CD4-positive, alpha-beta memory T cell (primary cell): ENCODE measurements around the gene LTBP4. TPM values are rescaled to one million over a fixed set of nuclear protein-coding genes. Genes with fewer than 3 reads are reported as not detected.

Source experiments
- CTCF ChIA-PET: fragments of 350-600 bp; sonication (Branson Sonifier 250); formaldehyde crosslinking; loops from one replicate; lab custom pipeline; 2021; ENCODE audit warnings: inconsistent platforms; ENCODE audit not compliant: partially characterized antibody; lab: Charles Lee
- POLR2A ChIA-PET: fragments of 350-600 bp; sonication (Branson Sonifier 250); formaldehyde crosslinking; loops from one replicate; lab custom pipeline; 2021; ENCODE audit not compliant: partially characterized antibody; lab: Charles Lee
- DNase-seq, 5 donors: peaks; one replicate each; pipeline versions ENCODE4 v3.0.0 to v3.0.0-alpha.2; 2020 to 2022; ENCODE audit warnings: mixed read lengths in 1 of 5
- H3K27ac ChIP-seq: one replicate; pipeline ENCODE4 v1.7.0; 2013; ENCODE audit warnings: low read depth, low read length
- H3K27me3 ChIP-seq: 2 replicates; pipeline ENCODE4 v1.7.0; 2013; ENCODE audit warnings: mild to moderate bottlenecking, low read length, moderate library complexity; ENCODE audit not compliant: insufficient read depth
- H3K36me3 ChIP-seq: 2 replicates; pipeline ENCODE4 v1.7.0; 2013; ENCODE audit warnings: mild to moderate bottlenecking, low read length, moderate library complexity; ENCODE audit not compliant: insufficient read depth
- H3K4me1 ChIP-seq: 2 replicates; pipeline ENCODE4 v1.7.0; 2013; ENCODE audit warnings: mild to moderate bottlenecking, low read length, moderate library complexity; ENCODE audit not compliant: insufficient read depth
- H3K4me3 ChIP-seq, 2 donors: one replicate each; pipeline ENCODE4 v1.7.0; 2013; ENCODE audit warnings: low read length in 2 of 2, mild to moderate bottlenecking in 1 of 2
- H3K9me3 ChIP-seq, 2 donors: one replicate each; pipeline ENCODE4 v1.7.0; 2013; ENCODE audit warnings: low read length in 2 of 2, control low read depth in 1 of 2; ENCODE audit not compliant: control insufficient read depth in 1 of 2
- H3K27ac Mint-ChIP-seq, 7 donors: one replicate each; pipeline ENCODE4 v1.8.0; 2020 to 2021; ENCODE audit warnings: mixed read lengths in 7 of 7, mild to moderate bottlenecking in 6 of 7, inconsistent platforms in 3 of 7, moderate library complexity in 3 of 7
- H3K27me3 Mint-ChIP-seq, 2 donors: one replicate each; pipeline ENCODE4 v1.8.0; 2020 to 2021; ENCODE audit warnings: mixed read lengths in 2 of 2
- H3K36me3 Mint-ChIP-seq, 2 donors: one replicate each; pipeline ENCODE4 v1.8.0; 2020 to 2021; ENCODE audit warnings: mixed read lengths in 2 of 2, inconsistent platforms in 1 of 2, mild to moderate bottlenecking in 1 of 2
- H3K4me1 Mint-ChIP-seq, 4 donors: one replicate each; pipeline ENCODE4 v1.8.0; 2020 to 2021; ENCODE audit warnings: mixed read lengths in 4 of 4, mild to moderate bottlenecking in 1 of 4
- H3K4me3 Mint-ChIP-seq, 8 donors: one replicate each; pipeline ENCODE4 v1.8.0; 2020 to 2021; ENCODE audit warnings: mixed read lengths in 8 of 8, mild to moderate bottlenecking in 7 of 8, moderate library complexity in 6 of 8, inconsistent platforms in 3 of 8
- H3K9me3 Mint-ChIP-seq, 8 donors: one replicate each; pipeline ENCODE4 v1.8.0; 2020 to 2021; ENCODE audit warnings: mixed read lengths in 8 of 8, mild to moderate bottlenecking in 5 of 8, inconsistent platforms in 3 of 8, moderate library complexity in 1 of 8
- intact Hi-C: fragments of 100-400 bp; cut with micrococcal nuclease; formaldehyde crosslinking; loops from one replicate; pipeline ENCODE4 v1.15.1; 2023
- polyA plus RNA-seq, 2 donors: library from polyadenylated mRNA; unstranded; fragments of 300-500 nt; fragmentation: Illumina TruSeq; gene quantifications; one replicate each; pipeline ENCODE4 v1.2.3, GENCODE V29; 2021
- total RNA-seq, 2 experiments: library from RNA; stranded (reverse); gene quantifications; one replicate each; pipeline ENCODE4 v1.2.3, GENCODE V29; 2021

LTBP4 gene
- total and polyA plus RNA-seq, 4 experiments from 2014 or later = 26.0 to 158 (median 103) TPM

GRCh38 chr19:40632311-40633036, 31.3 kb downstream of the LTBP4 start:
- Histone ChIP-seq H3K36me3 (no peaks in the 10 kb centered on the region), H3K27me3 (no peaks in the 10 kb centered on the region), H3K4me1 (peaks cover 6% of the 10 kb centered on the region), H3K4me3 (no peak overlapping the region), H3K27ac (no peak overlapping the region), H3K9me3 (no peaks in the 10 kb centered on the region)
- no peak for DNase-seq
- Mint-ChIP-seq H3K27ac (peak overlapping the region in 2 of 7 donors; percentile 19 to 29), H3K36me3 (peaks cover 4 to 6% of the 10 kb centered on the region in 2 donors), H3K27me3 (peaks cover 0 to 2% of the 10 kb centered on the region in 2 donors), H3K9me3 (no peaks in the 10 kb centered on the region), H3K4me1 (peaks cover 4 to 14% (median 7%) of the 10 kb centered on the region in 4 donors), H3K4me3 (no peak overlapping the region)
- intact Hi-C loops = no loop called here
- CTCF ChIA-PET = interaction anchor here (2.9 to 5.0 kb wide), 7 partner anchors 13 to 90 kb away, joined by 9 to 106 read pairs (median 40); partner anchors contain the start of gene LTBP4
- POLR2A ChIA-PET = no interaction called here

DNA sequence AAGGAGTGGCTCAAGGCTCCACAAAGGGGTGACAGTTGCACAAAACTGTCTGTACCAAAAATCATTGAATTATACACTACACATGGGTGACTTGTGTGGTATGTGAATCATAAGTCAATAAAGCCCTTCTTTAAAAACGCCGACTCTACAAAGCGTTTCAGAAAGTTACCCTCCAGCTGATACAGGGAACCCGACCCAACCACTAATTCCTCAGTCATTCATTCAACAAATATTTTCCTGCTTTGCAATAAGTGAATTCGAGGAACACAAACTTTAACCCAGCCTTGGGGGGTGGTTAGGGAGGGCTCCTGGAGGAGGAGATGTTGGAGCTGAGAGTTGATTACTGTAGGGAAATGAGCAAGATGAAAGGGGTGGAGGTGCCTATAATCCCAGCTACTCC, 32.0 kb downstream of the LTBP4 start:
- H3K27ac Mint-ChIP-seq = no peak overlapping the region
- intact Hi-C loops = no loop called here
- POLR2A ChIA-PET = interaction anchor here (2.6 kb wide), 1 partner anchor 23 kb away, joined by 17 read pairs; no protein-coding TSS in a partner anchor
- no peak overlapping the region for H3K4me3 ChIP-seq
- CTCF ChIA-PET = interaction anchor here (0.7 to 5.0 kb wide), 11 partner anchors 14 to 492 kb away, joined by 3 to 106 read pairs (median 25); partner anchors contain the start of gene LTBP4
- H3K9me3 ChIP-seq = no peaks in the 10 kb centered on the region
- H3K36me3 Mint-ChIP-seq = peaks cover 4 to 6% of the 10 kb centered on the region in 2 donors
- H3K4me1 Mint-ChIP-seq = peaks cover 4 to 14% (median 7%) of the 10 kb centered on the region in 4 donors
- no peak overlapping the region for H3K4me3 Mint-ChIP-seq
- H3K27ac ChIP-seq = no peak overlapping the region
- H3K27me3 Mint-ChIP-seq = peaks cover 0 to 2% of the 10 kb centered on the region in 2 donors
- no peaks in the 10 kb centered on the region for H3K27me3 ChIP-seq
- H3K36me3 ChIP-seq = no peaks in the 10 kb centered on the region
- no peaks in the 10 kb centered on the region for H3K9me3 Mint-ChIP-seq
- H3K4me1 ChIP-seq = peaks cover 6% of the 10 kb centered on the region
- no peak for DNase-seq

DNA sequence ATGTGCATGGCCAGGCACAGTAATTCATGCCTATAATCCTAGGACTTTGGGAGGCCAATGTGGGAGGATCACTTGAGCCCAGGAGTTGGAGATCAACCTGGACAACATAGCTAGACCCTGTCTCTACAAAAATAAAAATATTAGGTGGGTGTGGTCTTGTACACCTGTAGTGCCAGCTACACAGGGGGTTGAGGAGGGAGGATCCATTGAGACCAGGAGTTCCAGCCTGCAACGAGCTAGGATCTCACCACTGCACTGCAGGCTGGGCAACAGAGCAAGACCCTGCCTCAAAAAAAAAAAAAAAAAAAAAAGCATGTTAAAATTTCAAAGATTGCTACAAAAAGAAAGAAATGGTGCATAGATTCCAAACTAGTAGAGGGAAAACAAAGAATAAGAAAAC, 37.2 kb downstream of the LTBP4 start:
- Histone ChIP-seq H3K27ac (no peak overlapping the region), H3K27me3 (no peaks in the 10 kb centered on the region), H3K9me3 (no peaks in the 10 kb centered on the region), H3K4me1 (peaks cover 6% of the 10 kb centered on the region), H3K4me3 (no peak overlapping the region), H3K36me3 (no peaks in the 10 kb centered on the region)
- no peak overlapping the region for H3K27ac Mint-ChIP-seq
- ChIA-PET POLR2A (no interaction called here), CTCF (interaction anchor here (0.7 to 2.3 kb wide), 4 partner anchors 33 to 218 kb away, joined by 3 to 7 read pairs (median 4); no protein-coding TSS in a partner anchor)
- no peaks in the 10 kb centered on the region for H3K9me3 Mint-ChIP-seq
- H3K27me3 Mint-ChIP-seq = peaks cover 2 to 4% of the 10 kb centered on the region in 2 donors
- intact Hi-C loops = no loop called here
- no peak overlapping the region for H3K4me3 Mint-ChIP-seq
- DNase-seq = no peak
- peaks cover 4 to 10% (median 8%) of the 10 kb centered on the region in 4 donors for H3K4me1 Mint-ChIP-seq
- no peaks in the 10 kb centered on the region for H3K36me3 Mint-ChIP-seq

DNA sequence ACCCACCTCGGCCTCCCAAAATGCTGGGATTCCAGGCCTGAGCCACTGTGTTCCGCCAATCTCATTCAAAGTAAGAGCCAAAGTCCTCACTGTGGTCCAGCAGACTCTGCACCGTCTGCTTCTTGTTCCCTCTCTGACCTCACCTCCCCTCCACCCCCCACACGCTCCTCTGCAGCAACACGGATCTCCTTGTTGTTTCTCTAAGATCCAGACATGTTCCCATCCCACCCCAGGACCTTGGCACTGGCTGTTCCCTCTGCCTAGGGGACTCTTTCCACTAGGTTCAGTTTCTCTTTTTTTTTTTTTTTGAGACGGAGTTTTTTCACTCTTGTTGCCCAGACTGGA, 38.4 kb downstream of the LTBP4 start:
- intact Hi-C loops = no loop called here
- CTCF ChIA-PET = interaction anchor here (0.6 to 2.3 kb wide), 3 partner anchors 34 to 304 kb away, joined by 3 to 7 read pairs (median 4); no protein-coding TSS in a partner anchor

GRCh38 chr19:40640744-40641143, 39.6 kb downstream of the LTBP4 start:
- peaks cover 0 to 3% (median 2%) of the 10 kb centered on the region in 4 donors for H3K4me1 Mint-ChIP-seq
- Histone ChIP-seq H3K4me1 (no peaks in the 10 kb centered on the region), H3K36me3 (no peaks in the 10 kb centered on the region), H3K4me3 (no peak overlapping the region), H3K27me3 (no peaks in the 10 kb centered on the region), H3K27ac (no peak overlapping the region), H3K9me3 (no peaks in the 10 kb centered on the region)
- intact Hi-C loops = no loop called here
- H3K27me3 Mint-ChIP-seq = peaks cover 2 to 4% of the 10 kb centered on the region in 2 donors
- H3K36me3 Mint-ChIP-seq = no peaks in the 10 kb centered on the region
- ChIA-PET POLR2A (no interaction called here), CTCF (no interaction called here)
- H3K9me3 Mint-ChIP-seq = no peaks in the 10 kb centered on the region
- DNase-seq = no peak
- H3K4me3 Mint-ChIP-seq = no peak overlapping the region
- peak overlapping the region in 1 of 7 donors; percentile 61 for H3K27ac Mint-ChIP-seq

More for the DNA sequence above, 38.4 kb downstream of the LTBP4 start:
- Mint-ChIP-seq H3K36me3 (no peaks in the 10 kb centered on the region), H3K27me3 (peaks cover 2% of the 10 kb centered on the region in 2 donors), H3K4me3 (no peak overlapping the region), H3K9me3 (no peaks in the 10 kb centered on the region), H3K27ac (no peak overlapping the region), H3K4me1 (peaks cover under 1 to 5% (median 3%) of the 10 kb centered on the region in 4 donors)
- no peaks in the 10 kb centered on the region for H3K27me3 ChIP-seq
- H3K27ac ChIP-seq = no peak overlapping the region
- no peaks in the 10 kb centered on the region for H3K36me3 ChIP-seq
- H3K4me3 ChIP-seq = no peak overlapping the region
- no peaks in the 10 kb centered on the region for H3K9me3 ChIP-seq
- peaks cover 2% of the 10 kb centered on the region for H3K4me1 ChIP-seq
- POLR2A ChIA-PET = no interaction called here
- DNase-seq = no peak

GRCh38 chr19:40641281-40641680, 40.1 kb downstream of the LTBP4 start:
- Histone ChIP-seq H3K27me3 (no peaks in the 10 kb centered on the region), H3K27ac (no peak overlapping the region), H3K9me3 (no peaks in the 10 kb centered on the region), H3K4me1 (no peaks in the 10 kb centered on the region), H3K4me3 (no peak overlapping the region), H3K36me3 (no peaks in the 10 kb centered on the region)
- Mint-ChIP-seq H3K4me1 (peaks cover 0 to 3% (median 2%) of the 10 kb centered on the region in 4 donors), H3K4me3 (no peak overlapping the region), H3K9me3 (no peaks in the 10 kb centered on the region), H3K27ac (peak overlapping the region in 1 of 7 donors; percentile 61), H3K27me3 (peaks cover 2 to 8% of the 10 kb centered on the region in 2 donors), H3K36me3 (no peaks in the 10 kb centered on the region)
- intact Hi-C loops = no loop called here
- DNase-seq = no peak
- ChIA-PET CTCF (no interaction called here), POLR2A (no interaction called here)

DNA sequence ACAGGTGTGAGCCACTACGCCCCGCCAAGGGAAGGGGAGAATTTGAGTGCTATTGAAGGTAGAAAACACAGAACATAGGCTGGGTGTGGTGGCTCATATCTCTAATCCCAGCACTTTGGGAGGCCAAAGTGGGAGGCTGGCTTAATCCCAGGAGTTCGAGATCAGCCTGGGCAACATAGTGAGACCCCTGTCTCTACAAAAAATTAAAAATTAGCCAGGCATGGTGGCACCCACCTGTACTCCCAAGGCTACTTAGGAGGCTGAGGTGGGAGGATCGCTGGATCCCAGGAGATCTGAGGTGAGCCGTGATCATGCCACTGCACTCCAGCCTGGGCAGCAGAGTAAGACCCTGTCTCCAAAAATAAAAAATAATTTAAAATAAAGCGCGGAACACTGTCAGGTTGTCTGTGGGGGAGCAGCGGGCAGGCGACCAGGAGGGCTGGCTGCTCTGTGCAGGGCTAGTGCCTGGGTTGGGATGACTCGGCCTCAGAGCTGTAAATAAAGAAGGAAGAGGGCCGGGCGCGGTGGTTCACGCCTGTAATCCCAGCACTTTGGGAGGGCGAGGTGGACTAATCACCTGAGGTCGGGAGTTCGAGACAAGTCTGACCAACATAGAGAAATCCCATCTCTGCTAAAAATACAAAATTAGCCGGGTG, 41.0 kb downstream of the LTBP4 start:
- Mint-ChIP-seq H3K36me3 (no peaks in the 10 kb centered on the region), H3K27me3 (peaks cover 2 to 8% of the 10 kb centered on the region in 2 donors), H3K27ac (no peak overlapping the region), H3K9me3 (no peaks in the 10 kb centered on the region), H3K4me1 (peaks cover 0 to 3% (median 2%) of the 10 kb centered on the region in 4 donors), H3K4me3 (no peak overlapping the region)
- Histone ChIP-seq H3K27me3 (no peaks in the 10 kb centered on the region), H3K36me3 (no peaks in the 10 kb centered on the region), H3K27ac (no peak overlapping the region), H3K4me3 (no peak overlapping the region), H3K4me1 (no peaks in the 10 kb centered on the region), H3K9me3 (no peaks in the 10 kb centered on the region)
- POLR2A ChIA-PET = no interaction called here
- CTCF ChIA-PET = interaction anchor here (2.6 kb wide), 1 partner anchor 7 kb away, joined by 15 read pairs; no protein-coding TSS in a partner anchor
- DNase-seq = no peak
- intact Hi-C loops = no loop called here
